ENCODE data around the gene APOC3.

DNA sequence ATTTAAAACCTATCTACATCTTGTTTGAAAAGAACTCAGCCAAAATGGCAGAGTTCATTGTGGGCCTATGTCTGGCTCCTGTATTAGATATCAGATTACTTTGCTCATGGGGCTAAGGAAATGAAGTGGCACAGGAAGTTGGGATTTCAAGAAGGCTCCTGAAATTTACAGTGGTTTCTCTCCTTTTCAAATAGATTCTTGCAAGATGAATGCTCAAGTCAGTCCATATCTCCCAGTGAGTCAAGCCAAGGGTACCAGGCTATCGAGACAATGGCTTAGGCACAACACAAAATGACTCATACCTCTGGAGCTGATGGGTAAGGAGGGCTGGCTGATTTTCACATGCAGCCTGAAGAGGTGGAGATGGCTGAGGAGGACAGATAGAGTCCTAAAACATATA is 31.8 kb downstream of the APOC3 start:
- TF ChIP-seq, protein P1, sequence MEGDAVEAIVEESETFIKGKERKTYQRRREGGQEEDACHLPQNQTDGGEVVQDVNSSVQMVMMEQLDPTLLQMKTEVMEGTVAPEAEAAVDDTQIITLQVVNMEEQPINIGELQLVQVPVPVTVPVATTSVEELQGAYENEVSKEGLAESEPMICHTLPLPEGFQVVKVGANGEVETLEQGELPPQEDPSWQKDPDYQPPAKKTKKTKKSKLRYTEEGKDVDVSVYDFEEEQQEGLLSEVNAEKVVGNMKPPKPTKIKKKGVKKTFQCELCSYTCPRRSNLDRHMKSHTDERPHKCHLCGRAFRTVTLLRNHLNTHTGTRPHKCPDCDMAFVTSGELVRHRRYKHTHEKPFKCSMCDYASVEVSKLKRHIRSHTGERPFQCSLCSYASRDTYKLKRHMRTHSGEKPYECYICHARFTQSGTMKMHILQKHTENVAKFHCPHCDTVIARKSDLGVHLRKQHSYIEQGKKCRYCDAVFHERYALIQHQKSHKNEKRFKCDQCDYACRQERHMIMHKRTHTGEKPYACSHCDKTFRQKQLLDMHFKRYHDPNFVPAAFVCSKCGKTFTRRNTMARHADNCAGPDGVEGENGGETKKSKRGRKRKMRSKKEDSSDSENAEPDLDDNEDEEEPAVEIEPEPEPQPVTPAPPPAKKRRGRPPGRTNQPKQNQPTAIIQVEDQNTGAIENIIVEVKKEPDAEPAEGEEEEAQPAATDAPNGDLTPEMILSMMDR (conservative IDR thresholded peaks at IDR 0.05; ENCODE audit: low read depth in 2 of 2): no peak
- no peak for TF ChIP-seq EZH2 (IDR thresholded peaks at IDR 0.05; ENCODE audit: low read depth, unreplicated experiment)

All from GM23338 (cell line).